BLaER1 treated with 17β-estradiol and CSF1 and Interleukin-3, amounts not matched to agents 10 nM and 100 nM (cell line): ENCODE measurements around the gene PACC1.

Experiments
- H3K27ac ChIP-seq, 11 experiments: shearing (Covaris generic); formaldehyde crosslinking; 2 replicates each; pipeline ENCODE4 v1.8.1; 2022
- H3K27me3 ChIP-seq, 11 experiments: shearing (Covaris generic); formaldehyde crosslinking; 2 replicates each; pipeline ENCODE4 v1.8.1; 2022
- H3K36me3 ChIP-seq, 11 experiments: shearing (Covaris generic); formaldehyde crosslinking; 2 replicates each; pipeline ENCODE4 v1.8.1; 2022
- H3K4me1 ChIP-seq, 10 experiments: shearing (Covaris generic); formaldehyde crosslinking; 2 replicates each; pipeline ENCODE4 v1.8.1; 2022
- H3K4me2 ChIP-seq, 11 experiments: shearing (Covaris generic); formaldehyde crosslinking; 2 replicates each; pipeline ENCODE4 v1.8.1; 2022
- H3K4me3 ChIP-seq, 10 experiments: shearing (Covaris generic); formaldehyde crosslinking; 2 replicates each; pipeline ENCODE4 v1.8.1; 2022
- H3K9ac ChIP-seq, 11 experiments: shearing (Covaris generic); formaldehyde crosslinking; 2 replicates each; pipeline ENCODE4 v1.8.1; 2022
- H3K9me3 ChIP-seq, 11 experiments: shearing (Covaris generic); formaldehyde crosslinking; replicated peaks in 1 of 11; 2 replicates each; pipeline ENCODE4 v1.8.1; 2022
- H4K20me1 ChIP-seq, 11 experiments: shearing (Covaris generic); formaldehyde crosslinking; 2 replicates each; pipeline ENCODE4 v1.8.1; 2022
- Cebpa-rat ChIP-seq, 11 experiments: shearing (Covaris generic); IDR thresholded peaks; 2 replicates each; pipeline ENCODE4 v1.8.1; 2022

Gene PACC1

DNA sequence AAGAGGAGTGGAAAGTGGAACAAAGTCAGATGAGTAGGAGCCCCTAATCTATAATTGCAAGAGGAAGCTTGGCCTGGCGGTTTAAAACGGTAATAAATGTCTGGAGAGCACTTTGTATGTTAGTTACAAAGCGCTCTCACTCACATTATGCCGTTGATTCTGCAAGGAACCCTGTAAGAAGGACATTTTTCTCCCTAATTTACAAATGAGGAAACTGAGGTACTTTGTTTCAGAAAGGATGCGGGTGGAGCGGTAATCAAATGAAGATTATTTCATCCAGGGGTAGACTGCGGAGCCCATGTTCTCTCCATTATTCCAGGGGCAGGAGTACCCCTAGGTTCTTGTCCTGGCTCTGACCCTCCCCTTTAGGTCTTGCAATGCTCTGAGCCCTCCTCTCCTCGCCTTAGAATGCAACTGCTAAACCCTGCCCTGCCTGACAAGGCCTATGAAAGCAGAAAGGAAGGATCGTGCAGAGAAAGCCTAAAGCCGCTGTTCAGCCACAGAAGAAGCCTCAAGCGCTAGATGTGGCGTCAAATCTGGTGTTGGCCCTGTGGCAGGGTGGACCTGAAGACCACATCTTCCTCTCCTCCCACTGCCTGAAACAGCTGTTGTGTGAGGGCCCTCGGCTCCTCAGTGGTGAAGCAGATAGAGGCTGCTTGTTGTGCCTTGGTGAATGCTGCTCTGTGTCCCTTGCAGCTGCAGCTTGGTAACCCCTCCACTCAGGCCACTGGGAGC, 588 bp upstream of the PACC1 start:
- peaks cover 14 to 33% (median 25%) of the 10 kb centered on the region in 11 experiments for H3K36me3 ChIP-seq
- no peak for TF ChIP-seq Cebpa-rat (IDR thresholded peaks at IDR 0.05)
- H3K27me3 ChIP-seq = no peaks in the 10 kb centered on the region
- peak overlapping the region; percentile 55 to 90 (median 83); a peak in 21 of 22 replicates for H3K27ac ChIP-seq
- H3K9ac ChIP-seq = peak overlapping the region; percentile 50 to 90 (median 81); a peak in 20 of 22 replicates
- H3K4me2 ChIP-seq = peak overlapping the region; percentile 72 to 99 (median 82)
- H4K20me1 ChIP-seq = peaks cover 3 to 41% (median 32%) of the 10 kb centered on the region in 11 experiments; a peak in 17 of 22 replicates
- peaks cover 27 to 54% (median 40%) of the 10 kb centered on the region in 10 experiments for H3K4me1 ChIP-seq
- H3K4me3 ChIP-seq = peak overlapping the region; percentile 81 to 95 (median 86); a peak in 16 of 20 replicates
- H3K9me3 ChIP-seq = no peaks in the 10 kb centered on the region

DNA sequence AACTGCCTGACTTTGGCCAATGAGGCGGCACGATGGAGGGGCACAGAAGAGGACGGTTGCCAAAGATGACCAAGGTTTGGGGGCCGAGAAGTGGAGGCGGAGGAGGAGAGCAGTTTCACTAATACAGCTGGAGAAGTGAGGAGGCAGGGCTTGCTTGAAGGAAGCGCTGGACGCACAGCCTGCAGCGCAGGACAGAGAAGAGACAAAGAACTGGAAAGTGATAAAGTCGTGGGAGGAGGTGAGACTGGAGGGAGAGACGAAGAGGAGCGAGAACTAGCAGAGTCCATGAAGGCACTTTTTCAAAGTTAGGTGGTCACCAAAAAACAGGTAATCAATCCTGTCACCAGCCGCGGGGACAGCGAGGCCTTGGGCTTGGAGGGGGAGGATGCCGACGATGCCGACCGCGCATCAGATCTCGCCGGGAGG, 771 bp downstream of the PACC1 start:
- H3K36me3 ChIP-seq = peaks cover 28 to 47% (median 39%) of the 10 kb centered on the region in 11 experiments
- H3K4me1 ChIP-seq = peaks cover 27 to 62% (median 40%) of the 10 kb centered on the region in 10 experiments
- H3K27ac ChIP-seq = peak overlapping the region in 10 of 11 experiments; percentile 45 to 90 (median 84); a peak in 20 of 22 replicates
- H4K20me1 ChIP-seq = peaks cover 3 to 53% (median 35%) of the 10 kb centered on the region in 11 experiments; a peak in 17 of 22 replicates
- peak overlapping the region; percentile 71 to 90 (median 81) for H3K9ac ChIP-seq
- no peaks in the 10 kb centered on the region for H3K9me3 ChIP-seq
- peak overlapping the region; percentile 81 to 95 (median 86) for H3K4me3 ChIP-seq
- no peak for TF ChIP-seq Cebpa-rat (IDR thresholded peaks at IDR 0.05)
- H3K27me3 ChIP-seq = no peaks in the 10 kb centered on the region
- H3K4me2 ChIP-seq = peak overlapping the region; percentile 82 to 99 (median 96)

DNA sequence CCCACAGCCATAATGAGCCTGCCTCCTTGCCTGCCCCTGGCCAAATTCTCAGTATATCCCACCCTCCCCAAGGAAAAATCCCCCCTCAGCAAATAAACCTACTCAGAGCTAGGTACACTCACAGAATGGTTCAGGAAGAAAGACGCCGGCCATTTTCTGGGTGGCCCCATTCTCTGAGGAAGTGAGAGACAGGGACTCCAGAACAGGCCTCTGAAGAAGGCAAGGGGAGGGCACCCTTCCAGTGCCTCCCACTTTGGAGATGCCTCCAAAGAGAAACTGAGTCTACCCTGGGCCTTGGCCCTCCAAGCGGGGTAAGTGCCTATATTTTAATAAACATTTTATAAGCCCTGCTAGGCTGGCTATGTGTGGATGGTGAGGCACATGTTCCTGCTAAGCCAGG, 2.3 kb downstream of the PACC1 start:
- Histone ChIP-seq H3K4me1 (peaks cover 27 to 62% (median 40%) of the 10 kb centered on the region in 10 experiments), H3K27me3 (no peaks in the 10 kb centered on the region), H3K36me3 (peaks cover 43 to 62% (median 54%) of the 10 kb centered on the region in 11 experiments), H3K4me2 (peak overlapping the region; percentile 82 to 99 (median 96)), H3K27ac (peak overlapping the region in 1 of 11 experiments; percentile 3; a peak in 1 of 22 replicates), H3K9ac (peak overlapping the region in 7 of 11 experiments; percentile 25 to 90 (median 84); a peak in 2 of 22 replicates), H3K4me3 (peak overlapping the region in 2 of 10 experiments; percentile 82 to 85; a peak in 1 of 20 replicates), H3K9me3 (peaks cover 0 to 8% (median 0%) of the 10 kb centered on the region in 11 experiments; a peak in 6 of 22 replicates), H4K20me1 (peaks cover 3 to 53% (median 35%) of the 10 kb centered on the region in 11 experiments; a peak in 17 of 22 replicates)
- TF ChIP-seq Cebpa-rat (IDR thresholded peaks at IDR 0.05) = no peak

DNA sequence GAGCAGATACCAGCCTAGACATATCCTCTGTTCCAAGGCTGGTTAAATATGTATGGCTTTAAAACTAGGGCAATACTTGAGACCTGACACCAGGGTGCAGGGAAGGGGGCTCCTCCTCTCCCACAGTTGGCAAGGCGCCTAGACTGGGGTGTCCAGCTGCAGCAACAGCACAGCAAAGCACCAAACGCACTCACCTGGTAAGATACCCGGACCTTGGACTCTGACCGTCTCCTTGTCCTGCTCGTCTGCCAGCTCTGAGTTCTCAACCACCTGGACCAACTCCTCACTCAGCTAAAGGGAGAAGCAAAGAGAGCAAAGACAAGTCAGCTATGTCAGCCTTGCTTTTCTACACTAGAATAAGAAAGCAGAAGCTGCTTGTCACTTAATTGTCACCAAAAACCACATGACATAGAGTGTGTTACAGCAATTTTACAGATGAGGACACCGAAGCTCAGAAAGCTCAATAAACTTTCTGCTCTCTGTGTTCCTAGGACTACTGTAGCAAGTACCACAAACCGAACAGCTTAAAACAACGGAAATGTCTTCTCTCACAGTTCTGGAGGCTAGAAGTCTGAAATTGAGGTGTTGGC, 4.4 kb downstream of the PACC1 start:
- Histone ChIP-seq H3K27me3 (no peaks in the 10 kb centered on the region), H3K9me3 (peaks cover 0 to 13% (median 0%) of the 10 kb centered on the region in 11 experiments; a peak in 6 of 22 replicates), H3K4me1 (peaks cover 21 to 57% (median 31%) of the 10 kb centered on the region in 10 experiments), H3K9ac (no peak overlapping the region), H3K4me2 (peak overlapping the region in 3 of 11 experiments; percentile 94 to 98 (median 96); a peak in 4 of 22 replicates), H3K36me3 (peaks cover 64 to 82% (median 75%) of the 10 kb centered on the region in 11 experiments), H3K27ac (peak overlapping the region in 1 of 11 experiments; percentile 8; a peak in 2 of 22 replicates), H3K4me3 (no peak overlapping the region), H4K20me1 (peaks cover 8 to 53% (median 35%) of the 10 kb centered on the region in 11 experiments; a peak in 17 of 22 replicates)
- TF ChIP-seq Cebpa-rat (IDR thresholded peaks at IDR 0.05) = no peak

DNA sequence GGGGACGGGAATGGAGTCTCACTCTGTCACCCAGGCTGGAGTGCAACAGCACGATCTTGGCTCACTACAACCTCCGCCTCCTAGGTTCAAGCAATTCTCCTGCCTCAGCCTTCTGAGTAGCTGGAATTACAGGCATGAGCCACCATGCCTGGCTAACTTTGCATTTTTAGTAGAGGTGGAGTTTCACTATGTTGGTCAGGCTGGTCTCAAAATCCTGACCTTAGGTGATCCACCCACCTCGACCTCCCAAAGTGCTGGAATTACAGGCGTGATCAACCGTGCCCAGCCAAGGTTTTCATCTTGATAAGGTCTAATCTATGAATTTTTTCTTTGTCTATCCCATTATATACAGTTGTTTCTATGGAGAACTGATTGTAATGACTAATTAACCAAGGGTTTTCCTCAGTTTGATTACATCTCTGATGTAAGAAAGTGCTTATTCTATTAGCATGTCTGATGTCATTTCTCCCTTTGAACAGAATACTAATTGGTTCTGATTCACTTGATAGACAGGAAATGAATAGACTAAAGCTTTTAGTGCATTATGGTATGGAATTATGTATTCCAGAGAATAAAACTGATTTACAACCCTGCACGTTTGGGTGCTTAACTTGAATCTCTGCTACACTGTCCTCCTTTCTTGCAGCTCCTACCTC, 11.9 kb downstream of the PACC1 start:
- Histone ChIP-seq H3K9me3 (peaks cover 6 to 31% (median 18%) of the 10 kb centered on the region in 11 experiments), H3K4me2 (peak overlapping the region in 4 of 11 experiments; percentile 54 to 74 (median 66); a peak in 8 of 22 replicates), H3K27me3 (no peaks in the 10 kb centered on the region), H3K27ac (peak overlapping the region in 2 of 11 experiments; percentile 32 to 54; a peak in 5 of 22 replicates), H3K4me3 (no peak overlapping the region), H3K9ac (no peak overlapping the region), H3K36me3 (peaks cover 70 to 97% (median 91%) of the 10 kb centered on the region in 11 experiments), H4K20me1 (peaks cover 0 to 35% (median 12%) of the 10 kb centered on the region in 11 experiments; a peak in 11 of 22 replicates), H3K4me1 (peaks cover 0 to 56% (median 17%) of the 10 kb centered on the region in 10 experiments; a peak in 11 of 20 replicates)
- no peak for TF ChIP-seq Cebpa-rat (IDR thresholded peaks at IDR 0.05)

DNA sequence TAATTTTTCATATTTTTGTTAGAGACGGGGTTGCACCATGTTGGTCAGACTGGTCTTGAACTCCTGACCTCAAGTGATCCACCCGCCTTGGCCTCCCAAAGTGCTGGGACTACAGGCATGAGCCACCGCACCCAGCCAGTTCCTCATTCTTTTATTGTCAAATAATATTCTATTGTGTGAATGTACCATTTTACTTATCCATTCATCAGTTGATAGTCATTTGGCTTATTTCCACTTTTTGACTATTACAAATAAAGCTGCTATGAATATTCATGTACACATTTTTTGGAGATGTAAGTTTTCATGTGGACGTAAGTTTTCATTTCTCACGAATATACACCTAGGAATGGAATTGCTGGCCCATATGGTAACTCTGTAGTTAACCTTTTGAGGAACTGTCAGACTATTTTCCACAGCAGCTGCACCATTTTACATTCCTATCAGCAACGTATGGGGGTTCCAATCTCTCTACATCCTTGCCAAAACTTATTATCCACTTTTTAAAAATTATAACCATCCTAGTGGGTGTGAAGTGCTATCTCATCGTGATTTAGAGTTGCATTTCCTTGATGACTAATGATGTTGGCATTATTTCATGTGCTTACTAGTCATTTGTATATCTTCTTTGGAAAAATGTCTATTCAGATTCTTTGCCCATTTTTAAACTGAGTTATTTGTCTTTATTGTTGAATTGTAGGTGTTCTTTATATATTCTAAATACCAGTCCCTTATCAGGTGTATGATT, 12.7 kb downstream of the PACC1 start:
- no peak for TF ChIP-seq Cebpa-rat (IDR thresholded peaks at IDR 0.05)
- peaks cover 14 to 31% (median 25%) of the 10 kb centered on the region in 11 experiments for H3K9me3 ChIP-seq
- H3K9ac ChIP-seq = no peak overlapping the region
- H3K4me1 ChIP-seq = peaks cover 0 to 56% (median 17%) of the 10 kb centered on the region in 10 experiments; a peak in 11 of 20 replicates
- H3K4me3 ChIP-seq = no peak overlapping the region
- peaks cover 70 to 97% (median 91%) of the 10 kb centered on the region in 11 experiments for H3K36me3 ChIP-seq
- H3K27me3 ChIP-seq = no peaks in the 10 kb centered on the region
- peak overlapping the region in 4 of 11 experiments; percentile 54 to 74 (median 66); a peak in 7 of 22 replicates for H3K4me2 ChIP-seq
- peak overlapping the region in 2 of 11 experiments; percentile 32 to 54; a peak in 4 of 22 replicates for H3K27ac ChIP-seq
- peaks cover 0 to 35% (median 12%) of the 10 kb centered on the region in 11 experiments; a peak in 11 of 22 replicates for H4K20me1 ChIP-seq

DNA sequence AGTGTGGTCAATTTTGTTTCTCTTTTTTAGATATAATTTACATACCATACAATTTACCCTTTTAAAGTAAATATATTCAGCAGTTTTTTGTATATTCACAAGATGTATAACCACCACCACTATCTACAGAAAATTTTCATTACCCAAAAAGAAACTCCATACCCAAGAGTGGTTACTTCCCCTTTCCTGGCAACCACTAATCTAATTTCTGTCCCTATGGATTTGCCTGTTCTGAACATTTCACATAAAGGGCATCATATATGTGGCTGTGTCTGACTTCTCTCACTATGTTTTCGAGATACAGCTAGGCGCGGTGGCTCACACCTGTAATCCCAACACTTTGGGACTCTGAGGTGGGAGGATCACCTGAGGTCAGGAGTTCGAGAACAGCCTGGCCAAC, 13.6 kb downstream of the PACC1 start:
- H3K36me3 ChIP-seq = peaks cover 68 to 97% (median 91%) of the 10 kb centered on the region in 11 experiments
- H3K9me3 ChIP-seq = peaks cover 24 to 39% (median 35%) of the 10 kb centered on the region in 11 experiments
- H3K27me3 ChIP-seq = no peaks in the 10 kb centered on the region
- H3K4me2 ChIP-seq = peak overlapping the region in 4 of 11 experiments; percentile 18 to 72 (median 30); a peak in 3 of 22 replicates
- no peak overlapping the region for H3K4me3 ChIP-seq
- no peak overlapping the region for H3K27ac ChIP-seq
- peaks cover 0 to 35% (median 12%) of the 10 kb centered on the region in 11 experiments; a peak in 11 of 22 replicates for H4K20me1 ChIP-seq
- no peak overlapping the region for H3K9ac ChIP-seq
- TF ChIP-seq Cebpa-rat (IDR thresholded peaks at IDR 0.05) = no peak
- H3K4me1 ChIP-seq = peaks cover 0 to 56% (median 17%) of the 10 kb centered on the region in 10 experiments; a peak in 11 of 20 replicates
